GM19324 (cell line): Measurements from ENCODE around the gene TIMM22.
"Not testable (repeated sequence)": the region's sequence is repeated elsewhere in the genome, so short reads cannot be mapped to it uniquely, and the experiment has no call there.

Experiments used
- ATAC-seq: cut with Tn5 transposase; IDR thresholded peaks from one replicate; pipeline ENCODE4 v1.9.1; 2021; ENCODE audit warnings: mild to moderate bottlenecking, moderate library complexity; ENCODE audit not compliant: unreplicated experiment, low FRiP score

The TIMM22 gene

DNA sequence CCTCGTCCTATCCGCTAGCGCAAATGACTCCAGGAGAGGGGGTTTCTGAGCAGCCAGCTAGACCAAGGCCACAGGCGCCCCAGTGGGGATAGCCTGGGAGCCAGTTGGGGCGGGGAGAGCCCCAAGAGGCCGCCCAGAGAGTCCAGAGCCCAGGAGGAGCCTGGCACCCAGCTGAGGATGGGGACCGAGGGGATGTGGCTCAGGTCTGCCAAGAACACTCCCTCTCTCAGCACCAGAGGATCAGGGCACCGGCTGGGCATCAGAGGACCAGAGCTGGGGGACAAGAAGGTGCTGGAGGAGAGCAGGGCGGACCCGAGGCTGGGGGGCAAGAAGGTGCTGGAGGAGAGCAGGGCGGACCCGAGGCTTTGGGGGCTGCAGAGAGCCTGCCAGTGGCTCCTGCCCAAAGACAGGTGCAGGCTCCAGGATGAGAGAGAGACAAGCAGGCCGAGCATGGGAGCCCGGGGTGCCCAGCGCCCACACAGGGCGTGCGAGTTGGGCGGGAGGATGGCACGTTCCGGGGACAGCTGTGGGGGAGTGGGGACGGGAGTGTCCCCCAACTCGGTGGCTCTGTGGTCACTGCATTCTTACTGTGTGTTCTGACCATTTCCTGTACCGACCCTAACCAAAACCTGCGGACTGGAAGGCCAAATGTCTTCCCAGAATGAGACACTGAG is 39.4 kb downstream of the TIMM22 start:
- no peak for ATAC-seq

DNA sequence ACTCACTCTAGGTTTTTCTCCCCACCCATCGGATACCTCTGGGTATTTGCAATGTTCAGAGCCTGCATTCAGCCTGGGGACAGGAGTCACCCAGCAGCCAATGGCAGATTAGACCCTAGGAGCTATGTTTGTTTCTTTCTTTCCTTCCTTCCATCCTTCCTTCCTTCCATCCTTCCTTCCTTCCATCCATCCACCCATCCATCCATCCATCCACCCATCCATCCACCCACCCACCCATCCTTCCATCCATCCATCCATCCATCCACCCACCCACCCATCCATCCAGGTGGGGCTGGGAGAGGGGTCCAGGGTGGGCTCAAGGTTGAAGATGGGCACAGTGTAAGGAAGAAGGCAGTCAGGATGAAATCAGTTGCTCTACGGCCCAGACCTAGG is 39.9 kb downstream of the TIMM22 start:
- ATAC-seq: no peak

DNA sequence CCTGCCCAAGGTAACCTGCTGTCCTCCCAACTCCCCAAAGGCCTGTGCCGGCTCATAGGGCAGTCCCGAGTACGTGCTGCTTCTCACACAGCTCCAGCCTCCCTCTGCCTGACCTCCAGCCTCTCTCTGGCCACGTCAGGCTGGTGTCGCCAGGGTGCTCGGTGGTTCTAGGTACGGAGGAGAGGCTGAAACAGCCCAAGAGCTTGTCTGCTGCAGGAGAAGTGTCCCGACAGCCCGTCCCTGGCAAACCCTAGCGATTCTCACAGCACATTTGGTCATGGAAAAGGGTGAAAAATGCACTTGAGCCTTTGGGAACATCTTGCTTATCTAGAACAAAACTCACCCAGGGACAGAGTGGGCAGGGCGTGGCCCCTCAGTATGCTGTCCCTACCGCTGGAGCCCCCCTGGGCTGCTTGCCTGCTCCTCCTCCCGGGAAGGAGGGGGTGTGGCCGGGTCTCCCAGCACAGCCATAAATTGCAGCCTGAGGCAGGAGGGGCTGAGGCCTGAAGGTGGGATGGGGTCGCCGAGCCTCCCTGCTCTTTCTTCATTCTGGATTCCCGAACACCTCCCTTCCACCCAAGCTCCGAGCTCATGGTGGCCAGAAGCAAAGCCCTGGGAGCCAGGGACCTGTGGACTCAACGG is 40.4 kb downstream of the TIMM22 start:
- no peak for ATAC-seq

DNA sequence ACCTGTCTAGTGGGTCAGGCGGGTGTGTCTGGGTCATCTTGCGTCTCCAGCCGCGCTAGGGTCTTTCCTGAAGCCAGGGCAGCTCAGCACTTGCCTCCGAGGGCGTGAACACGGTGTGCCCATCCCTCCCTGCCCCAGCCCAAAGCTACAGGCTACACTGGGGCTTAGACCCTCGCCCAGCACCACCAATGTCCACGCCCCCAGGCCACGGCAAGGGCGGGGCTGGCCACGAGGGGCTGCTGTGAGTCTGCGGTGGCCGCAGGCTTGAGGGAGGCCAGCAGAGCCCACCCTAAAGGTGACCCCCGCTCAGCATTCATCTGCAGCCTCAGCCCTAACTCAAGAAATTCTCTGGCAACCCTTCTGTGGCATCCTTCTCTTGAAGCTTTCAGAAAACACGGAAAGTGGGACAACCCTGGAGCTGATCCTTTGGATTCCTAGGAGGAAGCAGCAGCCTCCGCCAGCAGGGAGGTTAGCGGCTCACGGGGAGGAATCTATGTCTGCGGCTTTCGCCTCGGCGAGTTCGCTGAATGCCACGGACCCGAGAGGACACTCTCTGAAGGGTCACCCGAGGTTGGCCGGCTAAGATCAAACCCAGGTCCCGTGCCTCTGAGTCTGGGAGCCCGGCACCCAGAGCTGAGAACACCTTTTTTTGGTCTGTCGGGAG is 41.7 kb downstream of the TIMM22 start:
- no peak for ATAC-seq

DNA sequence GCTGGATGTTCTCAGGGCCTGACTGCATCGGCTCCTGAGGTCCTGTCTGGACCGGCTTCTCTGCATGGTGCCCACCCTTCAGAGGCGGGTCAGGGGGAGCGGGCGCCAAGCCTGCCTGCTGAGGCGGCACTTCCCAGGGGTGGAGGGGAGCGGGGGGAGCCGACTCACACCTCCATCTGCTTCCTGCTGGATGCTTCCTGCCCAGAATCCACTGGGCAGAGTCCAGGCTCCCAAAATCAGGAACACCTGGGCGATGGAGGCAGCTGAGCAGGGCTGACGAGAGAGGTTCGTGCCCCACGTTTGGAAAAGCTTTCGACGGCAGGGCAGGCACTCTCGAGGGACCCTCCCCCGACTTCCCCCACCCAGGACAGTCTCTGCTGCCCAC is 42.2 kb downstream of the TIMM22 start:
- ATAC-seq: no peak

DNA sequence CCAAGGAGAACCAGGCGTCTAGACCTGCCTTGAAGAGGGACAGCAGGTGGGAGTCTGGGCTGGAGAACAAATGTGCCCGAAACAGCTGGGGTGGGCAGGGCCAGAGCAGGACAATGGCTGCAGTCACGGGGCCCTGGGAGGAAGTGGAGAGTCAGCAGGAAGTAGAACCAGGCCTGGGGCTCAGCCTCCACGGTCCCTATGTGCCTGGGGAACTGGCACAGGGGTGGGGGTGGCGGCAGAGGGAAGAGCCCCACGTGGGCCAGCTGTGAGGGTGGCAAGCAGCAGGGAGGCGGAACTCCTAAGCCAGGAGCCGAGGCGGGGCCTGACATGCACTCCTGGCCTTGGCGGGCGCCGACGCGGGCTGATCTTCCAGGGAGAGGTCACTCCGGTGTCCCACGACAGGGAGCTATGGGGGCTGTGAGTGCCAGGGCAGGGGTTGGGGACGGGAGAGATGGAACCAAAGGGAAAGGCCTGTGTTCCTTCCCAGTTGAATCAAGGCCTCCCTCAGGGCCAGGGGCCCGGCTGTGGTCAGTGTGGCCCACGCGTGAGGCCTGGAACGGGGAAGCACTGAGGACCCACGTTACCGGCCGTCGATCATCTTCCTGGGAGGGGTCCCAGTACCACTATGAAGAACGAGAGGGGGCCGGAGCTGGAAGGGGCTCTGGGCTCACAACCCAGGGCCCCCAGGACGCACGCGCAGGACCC is 42.7 kb downstream of the TIMM22 start:
- no peak for ATAC-seq

DNA sequence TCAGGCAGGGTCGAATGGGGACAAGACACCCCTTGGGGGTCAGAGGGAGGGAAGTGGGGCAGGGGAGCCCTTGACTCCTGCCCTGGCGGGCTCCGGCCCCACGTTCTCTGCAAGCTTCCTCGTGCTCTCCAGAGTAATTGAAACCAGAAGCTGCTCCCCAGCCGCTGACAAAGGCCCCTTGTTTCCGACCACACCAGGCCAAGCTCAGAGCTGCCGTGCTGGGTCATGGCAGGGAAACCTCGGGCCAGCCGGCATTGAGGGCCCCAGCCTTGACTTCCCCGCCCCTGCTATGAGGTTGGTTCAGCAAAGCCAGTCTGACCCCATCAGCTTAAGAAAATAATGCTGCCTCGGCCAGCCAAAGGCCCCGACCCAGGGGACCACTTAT is 43.3 kb downstream of the TIMM22 start:
- ATAC-seq: no peak

DNA sequence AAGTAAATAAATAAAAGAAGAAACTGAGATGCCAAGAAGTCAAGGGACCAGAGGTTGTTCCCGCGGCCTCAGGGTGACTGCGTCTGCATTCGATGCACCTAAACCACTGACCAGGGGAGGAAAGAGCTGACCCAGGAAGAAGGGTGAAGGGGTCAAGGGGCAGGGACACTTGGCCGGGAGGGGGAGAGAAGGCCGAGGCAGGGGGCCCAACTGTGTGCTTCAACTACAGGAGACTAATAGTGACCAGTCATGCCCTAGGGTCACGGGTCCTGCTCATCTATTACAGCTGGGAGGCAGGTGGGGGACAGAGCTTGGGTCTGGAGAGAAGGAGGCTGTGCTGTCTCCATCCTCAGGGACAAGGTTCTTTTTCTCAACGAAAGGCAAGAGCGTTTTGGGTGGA is 44.8 kb downstream of the TIMM22 start:
- no peak for ATAC-seq

DNA sequence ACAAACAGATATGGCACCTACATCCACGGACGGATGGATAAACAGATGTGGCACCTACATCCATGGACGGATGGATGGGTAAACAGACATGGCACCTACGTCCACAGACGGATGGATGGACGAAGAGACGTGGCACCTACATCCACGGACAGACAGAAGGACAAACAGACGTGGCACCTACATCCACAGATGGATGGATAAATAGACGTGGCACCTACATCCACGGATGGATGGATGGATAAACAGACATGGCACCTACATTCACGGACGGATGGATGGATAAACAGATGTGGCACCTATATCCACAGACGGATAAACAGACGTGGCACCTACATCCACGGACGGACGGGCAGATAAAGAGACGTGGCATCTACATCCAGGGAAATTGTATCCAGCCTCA is 45.6 kb downstream of the TIMM22 start:
- ATAC-seq: no peak

DNA sequence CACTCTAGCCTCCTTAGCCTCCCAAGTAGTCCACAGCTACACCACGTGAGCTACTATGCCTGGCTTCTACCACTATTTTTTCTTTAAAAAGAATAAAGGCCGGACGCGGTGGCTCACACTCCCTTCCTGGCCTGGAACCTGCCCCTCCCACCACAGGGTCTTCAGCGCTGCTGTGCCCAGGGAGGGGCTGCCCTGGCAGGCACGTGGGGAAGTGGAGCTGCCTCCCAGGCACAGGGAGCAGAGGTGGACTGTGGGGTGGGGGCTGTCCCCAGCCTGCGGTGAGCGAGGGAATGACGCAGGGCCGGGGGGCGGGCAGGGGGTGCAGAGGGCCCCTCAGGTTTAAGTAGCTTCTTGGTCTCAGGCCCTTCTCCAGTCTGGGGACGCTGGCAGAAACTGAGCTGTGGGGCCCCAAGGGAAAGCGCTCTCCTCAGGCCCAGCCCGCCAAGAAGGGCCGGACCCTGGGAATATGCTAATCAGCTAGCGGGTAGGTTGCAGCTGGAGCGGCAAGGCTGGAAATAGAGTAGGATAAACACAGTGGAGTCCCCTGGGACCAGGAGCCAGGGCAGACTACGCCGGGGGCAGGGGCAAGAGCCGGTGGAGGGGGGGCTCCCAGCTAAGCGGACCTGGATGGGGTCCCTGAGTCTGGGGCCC is 46.8 kb downstream of the TIMM22 start:
- no peak for ATAC-seq

DNA sequence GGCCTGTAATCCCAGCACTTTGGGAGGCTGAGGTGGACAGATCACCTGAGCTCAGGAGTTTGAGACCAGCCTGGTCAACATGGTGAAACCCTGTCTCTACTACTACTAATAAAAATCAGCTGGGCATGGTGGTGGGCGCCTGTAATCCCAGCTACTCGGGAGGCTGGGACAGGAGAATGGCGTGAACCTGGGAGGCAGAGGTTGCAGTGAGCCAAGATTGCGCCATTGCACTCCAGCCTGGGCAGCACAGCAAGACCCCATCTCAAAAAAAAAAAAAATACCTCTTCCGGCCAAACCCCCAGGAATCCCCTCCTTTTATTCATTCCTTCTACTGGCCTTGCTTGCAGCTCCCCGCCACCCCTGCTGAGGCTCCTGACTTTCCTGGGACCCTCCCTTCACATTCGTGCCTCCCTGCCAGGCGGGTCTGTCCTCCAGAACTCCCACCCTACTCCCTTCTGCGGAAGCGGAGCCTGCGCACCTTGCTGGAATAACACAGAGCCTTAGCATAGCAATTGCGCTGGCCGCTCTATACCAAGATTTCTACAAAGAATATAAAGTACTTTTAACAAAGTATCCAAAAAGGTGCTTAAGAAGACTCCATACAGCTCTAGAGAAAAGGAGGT is 47.6 kb downstream of the TIMM22 start:
- not testable (repeated sequence) for ATAC-seq

DNA sequence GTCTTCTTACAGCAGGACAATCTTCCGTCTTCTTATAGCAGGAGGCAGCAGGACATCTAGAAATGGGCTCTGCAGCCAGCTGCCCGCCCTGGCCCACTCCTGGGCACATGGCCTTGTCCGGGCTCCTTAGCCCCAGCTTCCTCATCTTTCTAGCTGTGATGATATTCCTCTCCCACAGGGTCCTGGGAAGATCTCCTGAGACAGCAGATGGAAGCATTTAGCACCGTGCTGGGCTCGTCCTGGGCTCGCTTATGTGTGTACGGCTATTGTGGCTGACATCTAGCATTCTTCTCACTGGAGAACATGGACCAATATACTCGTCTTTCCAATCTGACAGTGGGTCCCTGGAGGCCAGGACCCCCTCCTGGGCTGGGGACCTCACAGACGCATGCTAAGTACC is 48.5 kb downstream of the TIMM22 start:
- no peak for ATAC-seq

DNA sequence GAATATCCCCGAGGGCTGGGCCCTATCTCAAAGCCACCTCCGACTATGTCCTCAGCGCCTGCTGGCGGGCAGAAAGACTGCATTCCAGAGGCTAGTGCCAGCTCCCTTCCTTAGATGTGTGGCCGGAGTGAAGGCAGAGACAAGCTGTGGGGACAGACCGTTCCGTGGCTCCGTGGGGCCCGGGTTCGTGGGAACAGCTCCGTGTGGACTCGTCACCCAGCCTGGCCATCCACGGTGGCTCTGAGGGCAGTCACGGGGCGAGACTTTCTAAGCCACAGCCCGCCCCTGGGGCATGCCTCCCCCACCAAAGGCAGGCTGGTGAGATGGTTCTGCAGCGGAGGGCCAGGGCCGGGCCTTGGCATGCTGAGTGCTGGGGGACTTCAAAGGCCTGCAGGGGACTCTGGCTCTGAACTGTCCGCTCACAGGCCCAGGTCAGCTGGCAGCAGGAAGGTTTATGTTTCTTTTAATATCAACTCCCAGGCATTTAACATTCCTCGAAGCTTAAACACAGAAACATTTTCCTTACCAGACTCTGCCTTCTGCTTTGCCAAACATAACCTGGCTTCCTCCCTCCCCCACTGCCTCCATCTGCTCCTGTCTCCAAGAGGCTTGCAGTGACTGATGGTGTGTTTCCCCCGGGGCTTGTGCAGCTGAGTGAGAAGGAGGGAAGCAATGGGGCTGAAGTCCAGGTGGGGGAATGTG is 50.4 kb downstream of the TIMM22 start:
- no peak for ATAC-seq

DNA sequence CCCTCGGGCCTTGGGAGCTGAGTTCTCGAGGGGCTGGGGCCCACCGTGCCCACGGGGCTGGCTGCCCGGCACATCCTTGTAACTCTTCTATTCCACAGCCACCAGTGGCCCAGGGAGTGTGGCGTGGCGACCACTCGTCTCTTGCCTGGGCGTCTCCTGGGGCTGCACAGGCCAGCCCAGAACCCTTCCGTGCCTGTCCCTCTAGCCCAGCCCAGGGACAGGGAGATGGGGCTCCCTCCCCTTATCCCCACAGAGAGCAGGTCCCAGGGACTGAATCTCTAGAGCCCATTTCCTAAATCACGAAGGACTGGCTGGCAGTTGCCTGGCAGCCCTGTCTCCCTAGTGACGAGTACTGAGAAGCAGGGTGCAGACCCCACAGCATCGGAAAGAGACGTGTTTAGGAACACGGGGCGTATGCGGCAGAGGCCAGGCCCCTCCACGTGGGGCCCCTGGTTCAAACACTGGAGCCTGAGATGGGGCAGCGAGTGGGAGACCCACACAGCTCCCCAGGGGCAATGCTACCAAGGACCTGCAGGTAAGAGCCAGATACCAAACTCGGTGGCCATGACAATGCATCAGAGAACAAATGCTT is 51.0 kb downstream of the TIMM22 start:
- ATAC-seq: no peak

DNA sequence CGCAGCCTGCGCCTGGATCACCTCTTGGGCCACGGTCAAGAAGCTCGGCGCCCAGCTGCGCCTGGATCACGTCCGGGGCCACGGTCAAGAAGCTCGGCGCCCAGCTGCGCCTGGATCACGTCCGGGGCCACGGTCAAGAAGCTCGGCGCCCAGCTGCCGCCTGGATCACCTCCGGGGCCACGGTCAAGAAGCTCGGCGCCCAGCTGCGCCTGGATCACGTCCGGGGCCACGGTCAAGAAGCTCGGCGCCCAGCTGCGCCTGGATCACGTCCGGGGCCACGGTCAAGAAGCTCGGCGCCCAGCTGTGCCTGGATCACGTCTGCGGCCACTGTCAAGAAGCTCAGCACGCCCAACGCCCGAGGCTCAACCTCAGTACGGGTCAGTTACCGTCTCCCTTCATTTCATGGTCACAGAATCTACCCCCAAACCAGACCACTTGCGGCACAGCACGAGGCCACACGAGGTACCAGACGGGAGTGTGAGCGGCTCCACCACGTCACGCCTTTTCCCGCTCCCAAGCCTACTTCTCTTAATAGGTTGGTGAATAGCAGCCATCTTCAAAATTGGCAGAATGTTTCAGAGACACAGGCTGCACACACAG is 51.7 kb downstream of the TIMM22 start:
- ATAC-seq: not testable (repeated sequence)

DNA sequence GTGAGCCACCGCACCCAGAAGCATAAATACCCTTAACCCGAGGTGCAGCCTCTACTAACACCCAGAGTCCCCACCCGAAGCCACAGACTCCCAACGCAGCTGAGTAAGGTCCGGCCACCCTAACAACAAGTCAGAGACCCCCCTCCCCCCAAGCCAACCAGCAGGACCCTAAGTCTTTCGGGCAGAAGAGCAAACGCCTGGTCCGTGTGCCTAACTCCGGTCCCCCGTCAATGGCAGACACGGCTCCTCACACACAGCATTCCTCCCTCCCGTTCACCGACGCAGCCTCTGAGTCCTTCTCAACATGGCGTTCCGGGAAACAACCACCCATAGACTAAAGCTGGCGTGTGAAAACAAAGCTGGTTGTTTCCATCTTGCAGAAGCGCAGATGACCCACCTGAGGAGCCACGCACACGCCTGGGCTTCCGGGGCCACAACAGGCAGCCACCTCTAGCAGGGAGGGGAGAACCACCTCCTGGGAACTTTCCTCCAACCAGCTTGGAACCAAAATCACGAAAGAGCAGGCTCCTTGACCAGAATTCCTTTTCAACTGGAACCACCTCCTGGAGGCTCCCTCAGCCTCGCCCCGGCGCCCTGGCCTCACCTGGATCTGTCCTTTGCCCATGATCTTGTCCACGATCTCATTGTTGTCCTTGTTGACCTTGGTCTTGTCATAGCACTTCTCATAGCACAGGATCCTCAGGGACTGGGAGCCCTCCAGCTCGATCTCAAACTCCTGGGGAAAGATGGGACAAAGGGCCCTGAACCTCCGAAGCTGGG is 52.7 kb downstream of the TIMM22 start:
- no peak for ATAC-seq

DNA sequence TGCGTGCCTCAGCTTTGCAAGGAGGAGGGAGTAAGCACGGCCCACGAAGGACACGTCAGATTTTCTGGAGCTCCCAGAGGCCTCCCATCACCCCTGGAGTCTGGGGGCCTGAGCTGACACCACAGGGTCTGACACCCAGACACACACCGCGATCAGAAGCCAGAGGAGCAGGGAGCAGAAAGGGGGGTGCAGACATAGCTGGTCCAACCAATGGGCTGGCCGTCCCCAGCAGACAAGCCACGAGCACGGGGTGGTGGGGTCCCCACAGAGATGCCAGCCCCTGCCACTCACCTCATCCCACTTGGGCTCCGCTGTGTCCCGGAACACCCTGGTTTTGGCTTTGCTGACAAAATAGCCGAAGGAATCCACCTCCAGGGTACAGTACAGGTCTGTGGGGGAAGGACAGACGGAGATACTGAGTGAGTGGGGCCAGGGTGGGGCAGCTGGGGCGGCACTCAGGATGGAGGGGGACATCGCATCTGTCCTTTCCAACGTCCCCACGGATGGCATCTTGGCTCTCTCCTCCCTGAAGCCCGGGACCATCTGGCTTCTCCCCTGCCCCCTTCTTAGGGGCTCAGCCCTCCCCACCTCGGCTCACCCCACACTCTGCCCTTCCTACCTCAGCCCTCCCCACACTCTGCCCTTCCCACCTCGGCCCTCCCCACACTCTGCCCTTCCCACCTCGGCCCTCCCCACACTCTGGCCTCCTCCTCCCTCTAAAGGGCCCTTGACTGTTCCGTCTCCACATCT is 53.5 kb downstream of the TIMM22 start:
- ATAC-seq: no peak
